NB4 (cell line): Measurements from ENCODE around the gene TMEM238.

ENCODE experiments used
- POLR2A ChIP-seq: IDR thresholded peaks from 2 replicates; pipeline ENCODE4 v1.6.1; 2011; ENCODE audit warnings: mild to moderate bottlenecking; ENCODE audit not compliant: insufficient read length; ENCODE audit errors: extremely low read depth
- TF ChIP-seq, protein P1 (sequence below): IDR thresholded peaks from one replicate; pipeline ENCODE4 v1.5.1; 2012; ENCODE audit warnings: low read depth, low read length
- TF ChIP-seq, protein P2 (sequence below): IDR thresholded peaks from 2 replicates; pipeline ENCODE4 v1.6.1; 2011; ENCODE audit warnings: low read depth, low read length

DNA sequence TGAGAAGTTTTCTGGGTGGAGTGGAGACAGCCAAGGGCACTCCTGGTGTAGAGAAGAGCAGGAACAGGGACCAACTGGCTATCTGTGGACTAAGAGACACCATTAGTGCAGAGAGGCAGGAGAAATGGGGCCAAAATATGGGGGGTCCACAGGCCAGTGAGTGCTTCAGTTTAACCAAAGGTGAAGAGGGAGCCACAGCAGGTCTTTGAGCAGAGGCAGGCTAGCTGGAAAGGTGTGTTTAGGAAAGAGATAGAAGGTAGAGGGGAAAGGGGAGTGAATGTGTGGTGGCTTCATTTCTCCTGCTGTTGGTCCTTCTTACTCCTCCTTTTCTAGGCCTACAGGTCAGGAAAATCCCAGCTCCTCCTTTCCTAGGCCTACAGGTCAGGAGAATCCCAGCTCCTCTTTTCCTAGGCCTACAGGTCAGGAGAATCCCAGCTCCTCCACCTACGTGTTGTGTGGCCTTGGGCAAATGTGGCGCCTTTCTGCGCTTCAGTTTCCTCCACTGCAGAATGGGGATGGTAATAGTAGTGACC, 1.5 kb downstream of the TMEM238 start:
- TF ChIP-seq POLR2A: no peak
- TF ChIP-seq, protein P1, sequence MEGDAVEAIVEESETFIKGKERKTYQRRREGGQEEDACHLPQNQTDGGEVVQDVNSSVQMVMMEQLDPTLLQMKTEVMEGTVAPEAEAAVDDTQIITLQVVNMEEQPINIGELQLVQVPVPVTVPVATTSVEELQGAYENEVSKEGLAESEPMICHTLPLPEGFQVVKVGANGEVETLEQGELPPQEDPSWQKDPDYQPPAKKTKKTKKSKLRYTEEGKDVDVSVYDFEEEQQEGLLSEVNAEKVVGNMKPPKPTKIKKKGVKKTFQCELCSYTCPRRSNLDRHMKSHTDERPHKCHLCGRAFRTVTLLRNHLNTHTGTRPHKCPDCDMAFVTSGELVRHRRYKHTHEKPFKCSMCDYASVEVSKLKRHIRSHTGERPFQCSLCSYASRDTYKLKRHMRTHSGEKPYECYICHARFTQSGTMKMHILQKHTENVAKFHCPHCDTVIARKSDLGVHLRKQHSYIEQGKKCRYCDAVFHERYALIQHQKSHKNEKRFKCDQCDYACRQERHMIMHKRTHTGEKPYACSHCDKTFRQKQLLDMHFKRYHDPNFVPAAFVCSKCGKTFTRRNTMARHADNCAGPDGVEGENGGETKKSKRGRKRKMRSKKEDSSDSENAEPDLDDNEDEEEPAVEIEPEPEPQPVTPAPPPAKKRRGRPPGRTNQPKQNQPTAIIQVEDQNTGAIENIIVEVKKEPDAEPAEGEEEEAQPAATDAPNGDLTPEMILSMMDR: no peak
- TF ChIP-seq, protein P2, sequence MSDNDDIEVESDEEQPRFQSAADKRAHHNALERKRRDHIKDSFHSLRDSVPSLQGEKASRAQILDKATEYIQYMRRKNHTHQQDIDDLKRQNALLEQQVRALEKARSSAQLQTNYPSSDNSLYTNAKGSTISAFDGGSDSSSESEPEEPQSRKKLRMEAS: no peak
